DND-41 (cell line): Measurements from ENCODE around the gene AP2B1.

Experiments used
- EZH2 ChIP-seq: IDR thresholded peaks from 3 replicates; pipeline ENCODE4 v1.6.1; 2012; ENCODE audit warnings: borderline replicate concordance, low read depth, mild to moderate bottlenecking, moderate library complexity, low read length, inconsistent platforms; ENCODE audit not compliant: severe bottlenecking
- TF ChIP-seq, protein P1 (sequence below): IDR thresholded peaks from 2 replicates; pipeline ENCODE4 v1.5.1; 2012; ENCODE audit warnings: borderline replicate concordance, low read length, moderate library complexity, mild to moderate bottlenecking; ENCODE audit not compliant: poor library complexity, severe bottlenecking; ENCODE audit errors: extremely low read depth

DNA sequence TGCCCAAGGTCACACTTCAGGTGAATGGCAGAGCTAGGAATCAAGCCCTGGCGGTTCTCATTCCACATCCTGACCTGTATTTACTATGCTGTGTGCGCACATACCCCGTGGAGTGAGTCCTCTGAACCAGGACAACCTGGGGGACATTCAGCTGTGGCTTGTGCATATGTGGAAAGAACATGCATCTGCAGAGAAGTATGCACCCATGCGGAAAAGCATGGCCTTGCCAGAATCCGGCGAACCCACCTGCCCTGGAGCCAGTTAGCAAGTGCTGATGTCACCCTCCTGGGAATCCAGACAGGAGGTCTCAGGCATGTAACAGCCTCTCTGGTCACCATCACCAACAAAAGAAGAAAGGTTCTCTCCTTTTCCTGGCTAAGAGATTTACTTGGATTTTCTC, 146.2 kb downstream of the AP2B1 start:
- TF ChIP-seq, protein P1, sequence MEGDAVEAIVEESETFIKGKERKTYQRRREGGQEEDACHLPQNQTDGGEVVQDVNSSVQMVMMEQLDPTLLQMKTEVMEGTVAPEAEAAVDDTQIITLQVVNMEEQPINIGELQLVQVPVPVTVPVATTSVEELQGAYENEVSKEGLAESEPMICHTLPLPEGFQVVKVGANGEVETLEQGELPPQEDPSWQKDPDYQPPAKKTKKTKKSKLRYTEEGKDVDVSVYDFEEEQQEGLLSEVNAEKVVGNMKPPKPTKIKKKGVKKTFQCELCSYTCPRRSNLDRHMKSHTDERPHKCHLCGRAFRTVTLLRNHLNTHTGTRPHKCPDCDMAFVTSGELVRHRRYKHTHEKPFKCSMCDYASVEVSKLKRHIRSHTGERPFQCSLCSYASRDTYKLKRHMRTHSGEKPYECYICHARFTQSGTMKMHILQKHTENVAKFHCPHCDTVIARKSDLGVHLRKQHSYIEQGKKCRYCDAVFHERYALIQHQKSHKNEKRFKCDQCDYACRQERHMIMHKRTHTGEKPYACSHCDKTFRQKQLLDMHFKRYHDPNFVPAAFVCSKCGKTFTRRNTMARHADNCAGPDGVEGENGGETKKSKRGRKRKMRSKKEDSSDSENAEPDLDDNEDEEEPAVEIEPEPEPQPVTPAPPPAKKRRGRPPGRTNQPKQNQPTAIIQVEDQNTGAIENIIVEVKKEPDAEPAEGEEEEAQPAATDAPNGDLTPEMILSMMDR = no peak
- TF ChIP-seq EZH2 = no peak
